ENCODE measurements around the gene CRIM1.

DNA sequence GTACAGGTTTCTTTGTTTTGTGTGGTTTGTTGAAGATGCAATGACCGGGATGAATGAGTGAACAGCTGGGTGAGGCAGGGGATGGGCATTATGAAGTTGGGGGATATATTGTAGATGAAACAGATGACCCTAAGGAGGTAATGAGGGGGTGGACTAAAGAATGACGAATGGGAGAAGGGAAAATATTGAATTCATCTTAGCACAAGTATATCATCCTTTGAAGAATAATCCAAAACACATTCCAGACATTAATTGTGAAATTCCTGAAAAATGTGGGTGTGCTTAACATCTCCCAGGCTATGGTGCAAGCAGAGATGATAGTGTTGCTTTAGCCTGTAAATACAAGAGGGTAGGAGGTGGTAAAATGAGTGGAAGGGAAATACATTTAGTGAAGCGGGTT, 5.8 kb downstream of the CRIM1 start:
- TF ChIP-seq EZH2phosphoT487 (IDR thresholded peaks at IDR 0.05; ENCODE audit: insufficient read depth, low read depth) (no peak), EZH2 (IDR thresholded peaks at IDR 0.05; ENCODE audit: insufficient read depth, poor library complexity, severe bottlenecking) (no peak)

All from GM23248 (cell line).